Endothelial cell of umbilical vein (primary cell): ENCODE measurements around the gene SDHA. TPM values are rescaled to one million over a fixed set of nuclear protein-coding genes. Genes with fewer than 3 reads are reported as not detected.

ENCODE experiments used
- BruUV-seq: library from RNA; stranded (reverse); fragments of 400-500 nt; replicated peaks from 2 replicates; lab custom pipeline; 2021; lab: Mats Ljungman, UMichigan
- CTCF ChIA-PET: fragments of 300-600, 350-600 bp; sonication (Branson Sonifier 250); formaldehyde crosslinking; loops from one replicate; lab custom pipeline; 2021; ENCODE audit warnings: antibody characterized with exemption, inconsistent platforms; lab: Charles Lee
- POLR2A ChIA-PET: fragments of 300-600, 350-600 bp; sonication (Branson Sonifier 250); formaldehyde crosslinking; loops from one replicate; lab custom pipeline; 2021; ENCODE audit warnings: antibody characterized with exemption, inconsistent platforms; lab: Charles Lee
- DNase-seq: peaks from one replicate; pipeline ENCODE4 v3.0.0-alpha.2; 2011; ENCODE audit warnings: low read depth, low spot score
- FAIRE-seq: peaks from 2 replicates; lab custom pipeline; 2011; peaks lifted over from hg19 to GRCh38; lab: Jason Lieb, UNC
- H2AFZ ChIP-seq: 2 replicates; pipeline ENCODE4 v1.6.0; 2012; ENCODE audit warnings: low read depth, low read length, control low read depth, inconsistent platforms
- H3K27ac ChIP-seq: 2 replicates; pipeline ENCODE4 v1.5.1; 2011; ENCODE audit warnings: low read depth, mild to moderate bottlenecking, control low read depth, low read length, moderate library complexity; ENCODE audit not compliant: insufficient read depth
- H3K27me3 ChIP-seq, 2 experiments: 2 replicates each; pipeline versions ENCODE4 v1.6.0 to v1.6.1; 2011; ENCODE audit warnings: low read length in 2 of 2, mixed read lengths in 1 of 2; ENCODE audit not compliant: control insufficient read depth in 2 of 2, insufficient read depth in 2 of 2
- H3K36me3 ChIP-seq, 2 experiments: 2 replicates in 1 of 2; 3 replicates in 1 of 2; pipeline ENCODE4 v1.5.1; 2011; ENCODE audit warnings: low read length in 2 of 2, mild to moderate bottlenecking in 1 of 2, moderate library complexity in 1 of 2; ENCODE audit not compliant: control insufficient read depth in 2 of 2, insufficient read depth in 2 of 2; ENCODE audit errors: extremely low read depth in 1 of 2
- H3K4me1 ChIP-seq: 3 replicates; pipeline ENCODE4 v1.5.1; 2011; ENCODE audit warnings: mild to moderate bottlenecking, low read length; ENCODE audit not compliant: control insufficient read depth, insufficient read depth; ENCODE audit errors: extremely low read depth
- H3K4me2 ChIP-seq: 2 replicates; pipeline ENCODE4 v1.6.1; 2011; ENCODE audit warnings: low read length, control low read depth, mixed read lengths; ENCODE audit not compliant: insufficient read depth
- H3K4me3 ChIP-seq, 3 experiments: fragments of 200-600 bp in 1 of 3; sonication (generic), shearing (Covaris generic) in 1 of 3; replicated peaks in 1 of 3; 2 replicates each; pipeline ENCODE4 v1.5.1; 2011 to 2016; ENCODE audit warnings: control low read depth in 3 of 3, low read length in 3 of 3, mild to moderate bottlenecking in 2 of 3, inconsistent platforms in 1 of 3, low read depth in 1 of 3, moderate library complexity in 1 of 3; ENCODE audit not compliant: insufficient read depth in 1 of 3
- H3K79me2 ChIP-seq: 2 replicates; pipeline ENCODE4 v1.6.0; 2012; ENCODE audit warnings: low read length, inconsistent platforms; ENCODE audit not compliant: control insufficient read depth, insufficient read depth
- H3K9ac ChIP-seq: replicated peaks from 2 replicates; pipeline ENCODE3; 2011; ENCODE audit warnings: low read length, control low read depth; ENCODE audit not compliant: insufficient read depth; ENCODE audit errors: extremely low read depth
- H3K9me1 ChIP-seq: replicated peaks from 3 replicates; pipeline ENCODE4 v1.6.0; 2011; ENCODE audit warnings: mild to moderate bottlenecking, low read length; ENCODE audit not compliant: control insufficient read depth, insufficient read depth; ENCODE audit errors: extremely low read depth
- H3K9me3 ChIP-seq: replicated peaks from 2 replicates; pipeline ENCODE4 v1.5.1; 2012; ENCODE audit warnings: low read length, inconsistent platforms; ENCODE audit not compliant: control insufficient read depth, insufficient read depth
- H4K20me1 ChIP-seq: replicated peaks from 2 replicates; pipeline ENCODE3; 2011; ENCODE audit warnings: mild to moderate bottlenecking, low read length; ENCODE audit not compliant: control insufficient read depth, insufficient read depth; ENCODE audit errors: extremely low read depth
- CTCF ChIP-seq, 2 donors: IDR thresholded peaks; 1 replicate in 1 of 2; 2 replicates in 1 of 2; pipeline ENCODE4 v1.5.1; 2011; ENCODE audit warnings: low read length in 2 of 2, mild to moderate bottlenecking in 2 of 2, moderate library complexity in 2 of 2, control low read depth in 1 of 2, inconsistent platforms in 1 of 2, low read depth in 1 of 2; ENCODE audit not compliant: insufficient read depth in 1 of 2; ENCODE audit errors: extremely low read depth in 1 of 2
- EZH2 ChIP-seq: IDR thresholded peaks from 2 replicates; pipeline ENCODE4 v1.6.1; 2012; ENCODE audit warnings: borderline replicate concordance, low read depth, mild to moderate bottlenecking, moderate library complexity, low read length, inconsistent platforms; ENCODE audit not compliant: severe bottlenecking
- FOS ChIP-seq: IDR thresholded peaks from 2 replicates; pipeline ENCODE4 v1.6.1; 2011; ENCODE audit warnings: mild to moderate bottlenecking, low read length, moderate library complexity, borderline replicate concordance; ENCODE audit not compliant: insufficient read depth
- GATA2 ChIP-seq: IDR thresholded peaks from 2 replicates; pipeline ENCODE4 v1.7.0; 2011; ENCODE audit warnings: low read depth, mild to moderate bottlenecking, moderate library complexity, mixed read lengths, low read length; ENCODE audit not compliant: insufficient read length, insufficient read depth
- JUN ChIP-seq: IDR thresholded peaks from 2 replicates; pipeline ENCODE4 v1.6.1; 2011; ENCODE audit warnings: borderline replicate concordance, low read depth; ENCODE audit not compliant: insufficient read length, insufficient read depth
- MAX ChIP-seq: IDR thresholded peaks from 2 replicates; pipeline ENCODE4 v1.6.1; 2011; ENCODE audit not compliant: insufficient read depth, insufficient read length
- MYC ChIP-seq: IDR thresholded peaks from one replicate; pipeline ENCODE4 v1.6.1; 2011; ENCODE audit warnings: mild to moderate bottlenecking, low read depth, low read length
- POLR2A ChIP-seq: IDR thresholded peaks from 2 replicates; pipeline ENCODE4 v1.6.1; 2012; ENCODE audit warnings: low read depth, mild to moderate bottlenecking, control low read depth, low read length
- POLR2AphosphoS5 ChIP-seq: IDR thresholded peaks from 2 replicates; pipeline ENCODE4 v1.6.1; 2012; ENCODE audit warnings: low read depth, mild to moderate bottlenecking, control low read depth, low read length, moderate library complexity; ENCODE audit not compliant: insufficient read depth
- dilution Hi-C: fragments of 300-500 bp; cut with MboI; formaldehyde crosslinking; loops from one replicate; pipeline ENCODE4 v1.15.0; 2019; ENCODE audit warnings: low sequenced_read_pairs; ENCODE audit not compliant: extremely low pct_ligation_motif_present
- intact Hi-C: fragments of 100-400 bp; cut with micrococcal nuclease; formaldehyde crosslinking; loops from one replicate; pipeline ENCODE4 v1.10.0; 2022
- polyA plus RNA-seq, 4 experiments: library from polyadenylated mRNA; depleted of rRNA in 3 of 4; stranded (reverse) in 3 of 4; unstranded in 1 of 4; fragments of >200 nt; gene quantifications; 2 replicates each; pipeline versions ENCODE4 v1.2.1 to v1.2.3, GENCODE V29; 2011 to 2012; ENCODE audit warnings: missing spikeins in 1 of 4
- total RNA-seq: library from RNA; stranded (reverse); gene quantifications from 2 replicates; pipeline ENCODE4 v1.2.3, GENCODE V29; 2021

The SDHA gene
- total and polyA plus RNA-seq, 2 donors (not counting 3 experiments of a cell fraction or from before 2014, with no cell fraction given): 121 to 153 TPM

GRCh38 chr5:204966-205670, 13.0 kb upstream of the SDHA start:
- no peak overlapping the region for H3K27ac ChIP-seq
- H3K9me3 ChIP-seq: no peaks in the 10 kb centered on the region
- no peak overlapping the region for H2AFZ ChIP-seq
- intact Hi-C loops (no loop called here), dilution Hi-C loops (no loop called here)
- no peak overlapping the region for H3K4me3 ChIP-seq
- FAIRE-seq: no peak
- CTCF ChIA-PET: no interaction called here
- TSS peak; percentile 39 for BruUV-seq
- no peaks in the 10 kb centered on the region for H4K20me1 ChIP-seq
- no peak for TF ChIP-seq EZH2
- TF ChIP-seq JUN: no peak
- TF ChIP-seq GATA2: no peak
- TF ChIP-seq FOS: no peak
- no peak for TF ChIP-seq POLR2A
- no peak for TF ChIP-seq MAX
- TF ChIP-seq CTCF (IDR thresholded peaks at IDR 0.05; ENCODE audit: extremely low read depth in 1 of 2, insufficient read depth in 1 of 2, low read depth in 1 of 2, low read length in 2 of 2): no peak
- no peak for TF ChIP-seq MYC
- no peak for TF ChIP-seq POLR2AphosphoS5
- no peak overlapping the region for H3K9ac ChIP-seq
- POLR2A ChIA-PET: no interaction called here
- DNase-seq: no peak
- peaks cover 17% of the 10 kb centered on the region for H3K79me2 ChIP-seq
- H3K36me3 ChIP-seq: peaks cover 5 to 19% of the 10 kb centered on the region in 2 experiments
- no peak overlapping the region for H3K4me2 ChIP-seq
- no peaks in the 10 kb centered on the region for H3K27me3 ChIP-seq
- no peaks in the 10 kb centered on the region for H3K4me1 ChIP-seq
- no peaks in the 10 kb centered on the region for H3K9me1 ChIP-seq
